ENCODE measurements around the gene GRID1. TPM values are rescaled to one million over a fixed set of nuclear protein-coding genes. Genes with fewer than 3 reads are reported as not detected.

GRID1 gene
- total RNA-seq, 2 donors from 2014 or later, result 0.37 to 0.67 TPM

GRCh38 chr10:85682621-85683020 is 684.0 kb downstream of the GRID1 start:
- Histone ChIP-seq H3K4me3 (no peak overlapping the region), H3K4me1 (no peaks in the 10 kb centered on the region), H3K36me3 (no peaks in the 10 kb centered on the region), H3K27me3 (no peaks in the 10 kb centered on the region), H3K27ac (no peak overlapping the region), H3K9me3 (peaks cover 0 to 7% of the 10 kb centered on the region in 2 donors)
- no peak for TF ChIP-seq CTCF (IDR thresholded peaks at IDR 0.05)
- no peak for DNase-seq (ENCODE audit: low spot score)

GRCh38 chr10:85679710-85680109 is 686.9 kb downstream of the GRID1 start:
- Histone ChIP-seq H3K9me3 (no peaks in the 10 kb centered on the region), H3K27me3 (no peaks in the 10 kb centered on the region), H3K27ac (no peak overlapping the region), H3K4me3 (no peak overlapping the region), H3K36me3 (no peaks in the 10 kb centered on the region), H3K4me1 (no peaks in the 10 kb centered on the region)
- no peak for TF ChIP-seq CTCF (IDR thresholded peaks at IDR 0.05)
- DNase-seq (ENCODE audit: low spot score), result no peak

- no peaks in the 10 kb centered on the region for H3K9me3 ChIP-seq
- H3K27ac ChIP-seq, result no peak overlapping the region
- no peak for DNase-seq (ENCODE audit: low spot score)
- no peaks in the 10 kb centered on the region for H3K27me3 ChIP-seq
- no peak overlapping the region for H3K4me3 ChIP-seq
- H3K36me3 ChIP-seq, result no peaks in the 10 kb centered on the region
- no peak for TF ChIP-seq CTCF (IDR thresholded peaks at IDR 0.05)
- H3K4me1 ChIP-seq, result no peaks in the 10 kb centered on the region
Measured at GRCh38 chr10:85679061-85679460, 687.5 kb downstream of the GRID1 start.

- H3K9me3 ChIP-seq, result peaks cover 4 to 17% of the 10 kb centered on the region in 2 donors
- H3K27me3 ChIP-seq, result no peaks in the 10 kb centered on the region
- TF ChIP-seq CTCF (IDR thresholded peaks at IDR 0.05), result no peak
- H3K4me1 ChIP-seq, result no peaks in the 10 kb centered on the region
- H3K36me3 ChIP-seq, result no peaks in the 10 kb centered on the region
- DNase-seq (ENCODE audit: low spot score), result no peak
- no peak overlapping the region for H3K4me3 ChIP-seq
- H3K27ac ChIP-seq, result no peak overlapping the region
Measured at GRCh38 chr10:85674851-85675250, 691.7 kb downstream of the GRID1 start.

- Histone ChIP-seq H3K4me1 (no peaks in the 10 kb centered on the region), H3K36me3 (no peaks in the 10 kb centered on the region), H3K27ac (no peak overlapping the region), H3K27me3 (no peaks in the 10 kb centered on the region), H3K9me3 (peaks cover 4 to 17% of the 10 kb centered on the region in 2 donors), H3K4me3 (no peak overlapping the region)
- DNase-seq (ENCODE audit: low spot score), result no peak
- TF ChIP-seq CTCF (IDR thresholded peaks at IDR 0.05), result no peak
Measured at GRCh38 chr10:85673270-85673669, 693.3 kb downstream of the GRID1 start.

GRCh38 chr10:85671530-85671929 is 695.1 kb downstream of the GRID1 start:
- DNase-seq (ENCODE audit: low spot score), result no peak
- Histone ChIP-seq H3K27ac (no peak overlapping the region), H3K36me3 (no peaks in the 10 kb centered on the region), H3K9me3 (peaks cover 4 to 17% of the 10 kb centered on the region in 2 donors), H3K27me3 (no peaks in the 10 kb centered on the region), H3K4me3 (no peak overlapping the region), H3K4me1 (no peaks in the 10 kb centered on the region)
- no peak for TF ChIP-seq CTCF (IDR thresholded peaks at IDR 0.05)
